GM23338 (cell line): ENCODE data around the gene WNT8B. TPM values are rescaled to one million over a fixed set of nuclear protein-coding genes. Genes with fewer than 3 reads are reported as not detected.

Experiments
- ATAC-seq: fragments of 200-7000 bp; cut with Tn5 transposase; 3 replicates; pipeline ENCODE4 v1.9.1; 2020
- DNase-seq: peaks from one replicate; pipeline ENCODE4 v3.0.0-alpha.2; 2015; ENCODE audit warnings: low spot score
- H2AFZ ChIP-seq: fragments of 200-600 bp; sonication (generic); 2 replicates; pipeline ENCODE4 v1.8.0; 2016; ENCODE audit warnings: antibody characterized with exemption, mild to moderate bottlenecking, moderate library complexity
- H3F3A ChIP-seq: fragments of 200-600 bp; sonication (generic); replicated peaks from 2 replicates; pipeline ENCODE4 v1.8.0; 2017; ENCODE audit warnings: antibody characterized with exemption, mixed run types, low read depth
- H3K27ac ChIP-seq: fragments of 200-600 bp; sonication (generic); 2 replicates; pipeline ENCODE4 v1.6.1; 2016; ENCODE audit warnings: low read depth
- H3K27me3 ChIP-seq: fragments of 200-600 bp; sonication (generic); 2 replicates; pipeline ENCODE4 v1.8.0; 2016; ENCODE audit warnings: mild to moderate bottlenecking, mixed run types, moderate library complexity; ENCODE audit not compliant: insufficient read depth
- H3K36me3 ChIP-seq: fragments of 200-600 bp; sonication (generic); 2 replicates; pipeline ENCODE4 v1.8.0; 2016; ENCODE audit warnings: mild to moderate bottlenecking; ENCODE audit not compliant: insufficient read depth
- H3K4me1 ChIP-seq: fragments of 200-600 bp; sonication (generic); 2 replicates; pipeline ENCODE4 v1.8.0; 2016; ENCODE audit warnings: mild to moderate bottlenecking, moderate library complexity; ENCODE audit not compliant: insufficient read depth
- H3K4me2 ChIP-seq: fragments of 200-600 bp; sonication (generic); 2 replicates; pipeline ENCODE4 v1.7.1; 2017; ENCODE audit warnings: mixed run types
- H3K4me3 ChIP-seq: fragments of 200-600 bp; sonication (generic); 2 replicates; pipeline ENCODE4 v1.6.1; 2016; ENCODE audit warnings: mixed run types
- H3K79me2 ChIP-seq: fragments of 200-600 bp; sonication (generic); replicated peaks from 2 replicates; pipeline ENCODE4 v1.8.0; 2017; ENCODE audit warnings: mild to moderate bottlenecking; ENCODE audit not compliant: insufficient read depth
- H3K9me2 ChIP-seq: fragments of 200-600 bp; sonication (generic); 2 replicates; pipeline ENCODE4 v1.8.0; 2017; ENCODE audit not compliant: insufficient read depth
- H4K20me1 ChIP-seq: fragments of 200-600 bp; sonication (generic); replicated peaks from 2 replicates; pipeline ENCODE4 v1.8.0; 2017; ENCODE audit warnings: mild to moderate bottlenecking; ENCODE audit not compliant: insufficient read depth
- H3K27ac Mint-ChIP-seq: 2 replicates; pipeline ENCODE4 v1.8.0; 2020; ENCODE audit warnings: inconsistent platforms, mild to moderate bottlenecking, moderate library complexity, mixed read lengths
- H3K27me3 Mint-ChIP-seq: 3 replicates; pipeline ENCODE4 v1.8.0; 2022; ENCODE audit warnings: low read depth, mild to moderate bottlenecking, moderate library complexity, mixed read lengths, inconsistent platforms; ENCODE audit not compliant: insufficient read depth, poor library complexity
- H3K36me3 Mint-ChIP-seq: 3 replicates; pipeline ENCODE4 v1.8.0; 2021; ENCODE audit warnings: low read depth, mild to moderate bottlenecking, inconsistent platforms, moderate library complexity, mixed read lengths
- H3K4me1 Mint-ChIP-seq: 3 replicates; pipeline ENCODE4 v1.8.0; 2020; ENCODE audit warnings: mild to moderate bottlenecking, inconsistent platforms, mixed read lengths
- H3K4me3 Mint-ChIP-seq: 3 replicates; pipeline ENCODE4 v1.8.0; 2021; ENCODE audit warnings: moderate library complexity, mild to moderate bottlenecking, inconsistent platforms, mixed read lengths
- H3K9me3 Mint-ChIP-seq: 3 replicates; pipeline ENCODE4 v1.8.0; 2020; ENCODE audit warnings: moderate library complexity, mild to moderate bottlenecking, inconsistent platforms, mixed read lengths
- EZH2 ChIP-seq: fragments of 200-600 bp; sonication (generic); IDR thresholded peaks from one replicate; pipeline ENCODE4 v1.8.0; 2017; ENCODE audit warnings: antibody characterized with exemption, mild to moderate bottlenecking, low read depth; ENCODE audit not compliant: unreplicated experiment
- EZH2phosphoT487 ChIP-seq: fragments of 200-600 bp; sonication (generic); IDR thresholded peaks from one replicate; pipeline ENCODE4 v1.8.1; 2018; ENCODE audit warnings: antibody characterized with exemption; ENCODE audit not compliant: unreplicated experiment
- JUNB ChIP-seq: IDR thresholded peaks from one replicate; pipeline ENCODE4 v1.6.1; 2016; ENCODE audit warnings: antibody characterized with exemption; ENCODE audit not compliant: unreplicated experiment
- POLR2AphosphoS5 ChIP-seq: IDR thresholded peaks from 2 replicates; pipeline ENCODE4 v1.6.1; 2016; ENCODE audit warnings: antibody characterized with exemption, low read depth
- STAT1 ChIP-seq: IDR thresholded peaks from one replicate; pipeline ENCODE4 v1.6.1; 2016; ENCODE audit warnings: antibody characterized with exemption; ENCODE audit not compliant: unreplicated experiment
- ZNF114 ChIP-seq: fragments of 250-450 bp; sonication (Bioruptor Pico); IDR thresholded peaks from 2 replicates; pipeline ENCODE4 v1.5.0; 2020; ENCODE audit warnings: mild to moderate bottlenecking, moderate library complexity
- ZNF331 ChIP-seq: fragments of 250-450 bp; sonication (Bioruptor Pico); IDR thresholded peaks from 2 replicates; pipeline ENCODE4 v1.5.0; 2020; ENCODE audit warnings: low read depth, mild to moderate bottlenecking, moderate library complexity
- polyA plus RNA-seq: library from polyadenylated mRNA; unstranded; fragments of >200 nt; fragmentation: Nextera tagmentation; extraction: Ambion mirVana; gene quantifications from 2 replicates; pipeline ENCODE4 v1.2.1, GENCODE V29; 2016
- total RNA-seq: library from RNA; depleted of rRNA; stranded (reverse); fragments of >200 nt; shearing (Covaris generic); gene quantifications from 2 replicates; pipeline ENCODE4 v1.2.3, GENCODE V29; 2014
- TF ChIP-seq, protein P1 (sequence below), 2 experiments: fragments of 200-600 bp in 1 of 2; sonication (generic) in 1 of 2; conservative IDR thresholded peaks; 2 replicates each; pipeline versions ENCODE4 v1.5.1 to v1.6.1; 2016 to 2017; ENCODE audit warnings: antibody characterized with exemption in 2 of 2, low read depth in 2 of 2, mild to moderate bottlenecking in 2 of 2, moderate library complexity in 1 of 2
- TF ChIP-seq, protein P2 (sequence below): IDR thresholded peaks from one replicate; pipeline ENCODE4 v1.6.1; 2018; ENCODE audit warnings: antibody characterized with exemption; ENCODE audit not compliant: unreplicated experiment
- TF ChIP-seq, protein P3 (sequence below): IDR thresholded peaks from 2 replicates; pipeline ENCODE4 v1.6.1; 2016; ENCODE audit warnings: antibody characterized with exemption

The WNT8B gene
- total and polyA plus RNA-seq, 2 experiments from 2014 or later, result 0.74 to 1.3 TPM

DNA sequence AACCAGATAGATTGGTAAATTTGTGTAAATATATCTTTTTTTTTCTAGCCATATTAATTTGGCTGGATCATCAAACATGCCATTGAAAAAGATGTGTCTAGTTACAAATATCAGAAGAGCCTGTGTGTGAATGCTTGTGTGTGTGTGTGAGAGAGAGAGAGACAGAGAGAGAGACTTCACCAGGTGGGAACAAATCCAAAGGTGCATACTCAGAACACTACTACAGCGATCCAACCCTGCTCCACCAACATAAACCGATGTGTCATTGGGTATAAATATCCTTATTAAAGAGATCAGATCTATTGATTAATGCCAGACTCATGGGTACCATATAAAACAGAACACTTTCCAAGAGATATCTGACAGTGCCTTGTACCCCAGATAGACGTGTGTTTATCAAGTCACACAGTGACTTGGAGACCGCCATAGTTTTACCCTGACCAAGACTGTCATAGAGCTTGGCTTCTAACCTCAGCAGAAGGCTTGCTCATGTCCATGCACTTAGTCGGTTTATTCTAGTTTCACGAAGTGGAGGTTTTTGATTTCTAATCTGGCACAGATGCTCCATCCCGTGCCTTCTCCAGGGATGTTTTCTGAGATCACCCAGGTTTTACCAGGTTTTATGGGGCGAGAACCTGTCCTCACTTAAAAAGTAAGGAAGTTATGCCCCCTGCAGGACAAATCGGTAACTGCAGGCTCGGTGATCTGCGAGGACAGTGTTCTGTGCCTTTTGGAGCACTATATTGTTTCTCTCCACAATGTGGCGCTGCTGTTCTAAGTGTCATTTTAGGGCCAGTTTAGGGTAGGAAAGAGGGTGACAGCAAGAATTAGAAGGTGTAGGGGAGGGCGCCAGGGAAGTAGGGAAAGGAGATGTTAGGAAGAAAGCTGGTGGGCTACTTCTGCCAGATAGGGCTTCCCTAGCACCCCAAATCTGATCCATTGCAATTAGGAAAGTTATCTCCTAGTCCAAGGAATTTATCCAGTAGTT lies 29.3 kb upstream of the WNT8B start:
- H3K36me3 ChIP-seq, result no peaks in the 10 kb centered on the region
- Mint-ChIP-seq H3K36me3 (no peaks in the 10 kb centered on the region), H3K4me1 (peaks cover 10% of the 10 kb centered on the region), H3K9me3 (no peaks in the 10 kb centered on the region; the same call in 2 of the 3 replicates), H3K27me3 (no peaks in the 10 kb centered on the region), H3K27ac (no peak overlapping the region), H3K4me3 (no peak overlapping the region)
- peak; percentile 99 for DNase-seq
- H3K9me2 ChIP-seq, result no peaks in the 10 kb centered on the region
- H3K4me2 ChIP-seq, result no peak overlapping the region
- ATAC-seq, result peak; percentile 98
- no peaks in the 10 kb centered on the region for H3K79me2 ChIP-seq
- H3K27ac ChIP-seq, result no peak overlapping the region
- H3K4me3 ChIP-seq, result no peak overlapping the region
- H4K20me1 ChIP-seq, result no peaks in the 10 kb centered on the region
- no peaks in the 10 kb centered on the region for H3K27me3 ChIP-seq
- no peak overlapping the region for H2AFZ ChIP-seq
- no peaks in the 10 kb centered on the region for H3K4me1 ChIP-seq
- H3F3A ChIP-seq, result no peaks in the 10 kb centered on the region
- TF ChIP-seq ZNF114 (CRISPR knock-in tag) (no peak), ZNF331 (CRISPR knock-in tag) (no peak), JUNB (no peak), STAT1 (no peak)
- TF ChIP-seq, protein P1, sequence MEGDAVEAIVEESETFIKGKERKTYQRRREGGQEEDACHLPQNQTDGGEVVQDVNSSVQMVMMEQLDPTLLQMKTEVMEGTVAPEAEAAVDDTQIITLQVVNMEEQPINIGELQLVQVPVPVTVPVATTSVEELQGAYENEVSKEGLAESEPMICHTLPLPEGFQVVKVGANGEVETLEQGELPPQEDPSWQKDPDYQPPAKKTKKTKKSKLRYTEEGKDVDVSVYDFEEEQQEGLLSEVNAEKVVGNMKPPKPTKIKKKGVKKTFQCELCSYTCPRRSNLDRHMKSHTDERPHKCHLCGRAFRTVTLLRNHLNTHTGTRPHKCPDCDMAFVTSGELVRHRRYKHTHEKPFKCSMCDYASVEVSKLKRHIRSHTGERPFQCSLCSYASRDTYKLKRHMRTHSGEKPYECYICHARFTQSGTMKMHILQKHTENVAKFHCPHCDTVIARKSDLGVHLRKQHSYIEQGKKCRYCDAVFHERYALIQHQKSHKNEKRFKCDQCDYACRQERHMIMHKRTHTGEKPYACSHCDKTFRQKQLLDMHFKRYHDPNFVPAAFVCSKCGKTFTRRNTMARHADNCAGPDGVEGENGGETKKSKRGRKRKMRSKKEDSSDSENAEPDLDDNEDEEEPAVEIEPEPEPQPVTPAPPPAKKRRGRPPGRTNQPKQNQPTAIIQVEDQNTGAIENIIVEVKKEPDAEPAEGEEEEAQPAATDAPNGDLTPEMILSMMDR (conservative IDR thresholded peaks at IDR 0.05; ENCODE audit: low read depth in 2 of 2), result peak; percentile 100
- TF ChIP-seq, protein P2, sequence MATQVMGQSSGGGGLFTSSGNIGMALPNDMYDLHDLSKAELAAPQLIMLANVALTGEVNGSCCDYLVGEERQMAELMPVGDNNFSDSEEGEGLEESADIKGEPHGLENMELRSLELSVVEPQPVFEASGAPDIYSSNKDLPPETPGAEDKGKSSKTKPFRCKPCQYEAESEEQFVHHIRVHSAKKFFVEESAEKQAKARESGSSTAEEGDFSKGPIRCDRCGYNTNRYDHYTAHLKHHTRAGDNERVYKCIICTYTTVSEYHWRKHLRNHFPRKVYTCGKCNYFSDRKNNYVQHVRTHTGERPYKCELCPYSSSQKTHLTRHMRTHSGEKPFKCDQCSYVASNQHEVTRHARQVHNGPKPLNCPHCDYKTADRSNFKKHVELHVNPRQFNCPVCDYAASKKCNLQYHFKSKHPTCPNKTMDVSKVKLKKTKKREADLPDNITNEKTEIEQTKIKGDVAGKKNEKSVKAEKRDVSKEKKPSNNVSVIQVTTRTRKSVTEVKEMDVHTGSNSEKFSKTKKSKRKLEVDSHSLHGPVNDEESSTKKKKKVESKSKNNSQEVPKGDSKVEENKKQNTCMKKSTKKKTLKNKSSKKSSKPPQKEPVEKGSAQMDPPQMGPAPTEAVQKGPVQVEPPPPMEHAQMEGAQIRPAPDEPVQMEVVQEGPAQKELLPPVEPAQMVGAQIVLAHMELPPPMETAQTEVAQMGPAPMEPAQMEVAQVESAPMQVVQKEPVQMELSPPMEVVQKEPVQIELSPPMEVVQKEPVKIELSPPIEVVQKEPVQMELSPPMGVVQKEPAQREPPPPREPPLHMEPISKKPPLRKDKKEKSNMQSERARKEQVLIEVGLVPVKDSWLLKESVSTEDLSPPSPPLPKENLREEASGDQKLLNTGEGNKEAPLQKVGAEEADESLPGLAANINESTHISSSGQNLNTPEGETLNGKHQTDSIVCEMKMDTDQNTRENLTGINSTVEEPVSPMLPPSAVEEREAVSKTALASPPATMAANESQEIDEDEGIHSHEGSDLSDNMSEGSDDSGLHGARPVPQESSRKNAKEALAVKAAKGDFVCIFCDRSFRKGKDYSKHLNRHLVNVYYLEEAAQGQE, result no peak

DNA sequence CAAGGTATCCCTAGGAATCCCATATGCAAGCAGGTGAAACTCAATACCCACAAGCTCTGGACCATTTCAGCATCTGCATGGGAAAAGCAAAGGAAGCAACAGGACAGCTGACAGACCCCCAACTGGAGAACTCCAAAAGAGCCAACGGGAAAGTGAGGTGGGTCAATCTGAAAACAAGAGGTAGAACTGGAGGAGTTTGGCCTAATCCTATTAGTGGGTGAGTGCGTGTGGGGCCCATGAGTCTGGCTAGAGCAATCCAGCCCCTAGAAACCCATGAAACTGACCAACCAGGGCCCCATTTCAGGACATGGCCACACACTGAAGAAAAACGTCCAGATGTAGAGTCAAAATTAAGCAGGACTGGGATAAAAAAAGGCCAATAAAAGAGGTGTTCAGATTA lies 26.6 kb upstream of the WNT8B start:
- no peak overlapping the region for H3K4me3 Mint-ChIP-seq
- no peaks in the 10 kb centered on the region for H3K9me2 ChIP-seq
- H3K36me3 ChIP-seq, result no peaks in the 10 kb centered on the region
- no peak for ATAC-seq
- H3K4me1 Mint-ChIP-seq, result peaks cover 10% of the 10 kb centered on the region
- DNase-seq, result peak; percentile 2
- no peaks in the 10 kb centered on the region for H3K79me2 ChIP-seq
- no peak overlapping the region for H3K27ac Mint-ChIP-seq
- H3K9me3 Mint-ChIP-seq, result no peaks in the 10 kb centered on the region; the same call in 2 of the 3 replicates
- no peak overlapping the region for H3K4me3 ChIP-seq
- H3K27ac ChIP-seq, result no peak overlapping the region
- H2AFZ ChIP-seq, result peak overlapping the region; percentile 67; the same call in 1 of the 2 replicates
- TF ChIP-seq EZH2phosphoT487, result no peak
- TF ChIP-seq EZH2, result no peak
- TF ChIP-seq, protein P3, sequence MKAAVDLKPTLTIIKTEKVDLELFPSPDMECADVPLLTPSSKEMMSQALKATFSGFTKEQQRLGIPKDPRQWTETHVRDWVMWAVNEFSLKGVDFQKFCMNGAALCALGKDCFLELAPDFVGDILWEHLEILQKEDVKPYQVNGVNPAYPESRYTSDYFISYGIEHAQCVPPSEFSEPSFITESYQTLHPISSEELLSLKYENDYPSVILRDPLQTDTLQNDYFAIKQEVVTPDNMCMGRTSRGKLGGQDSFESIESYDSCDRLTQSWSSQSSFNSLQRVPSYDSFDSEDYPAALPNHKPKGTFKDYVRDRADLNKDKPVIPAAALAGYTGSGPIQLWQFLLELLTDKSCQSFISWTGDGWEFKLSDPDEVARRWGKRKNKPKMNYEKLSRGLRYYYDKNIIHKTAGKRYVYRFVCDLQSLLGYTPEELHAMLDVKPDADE, result no peak
- TF ChIP-seq POLR2AphosphoS5, result no peak
- no peaks in the 10 kb centered on the region for H3F3A ChIP-seq
- H3K27me3 Mint-ChIP-seq, result peaks cover 6% of the 10 kb centered on the region
- no peaks in the 10 kb centered on the region for H3K36me3 Mint-ChIP-seq
- H3K27me3 ChIP-seq, result no peaks in the 10 kb centered on the region
- H4K20me1 ChIP-seq, result no peaks in the 10 kb centered on the region
- no peaks in the 10 kb centered on the region for H3K4me1 ChIP-seq
- H3K4me2 ChIP-seq, result no peak overlapping the region
